Pulmonary artery endothelial cell (primary cell): Measurements from ENCODE around the gene RFT1. TPM values are rescaled to one million over a fixed set of nuclear protein-coding genes. Genes with fewer than 3 reads are reported as not detected.

Source experiments
- DNase-seq: peaks from one replicate; pipeline ENCODE4 v3.0.0-alpha.2; 2011; ENCODE audit warnings: low read depth, low spot score
- total RNA-seq: library from RNA; depleted of rRNA; stranded (reverse); fragments of >200 nt; gene quantifications from 2 replicates; pipeline ENCODE4 v1.2.3, GENCODE V29; 2014

The RFT1 gene
- total RNA-seq, 1 donor from 2014 or later = 25.3 TPM

DNA sequence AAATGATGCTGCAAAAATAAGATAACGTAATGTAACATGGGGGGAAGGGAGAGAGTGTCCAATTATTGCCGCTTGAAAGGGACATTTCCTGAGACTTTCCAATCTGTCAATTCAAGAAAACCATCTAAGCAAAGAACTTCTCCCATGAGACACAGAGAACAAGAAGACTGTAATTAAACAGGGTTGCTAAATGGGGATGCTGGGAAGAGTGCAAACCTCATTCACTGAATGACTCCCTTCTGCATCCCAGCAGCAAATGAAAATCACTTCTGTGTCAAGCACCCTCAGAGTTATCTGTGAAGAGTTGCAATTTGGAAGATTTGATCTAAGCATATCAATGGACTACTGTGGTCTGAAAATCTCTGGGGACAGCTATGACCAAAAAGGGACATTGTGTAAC lies 3.6 kb downstream of the RFT1 start:
- DNase-seq = no peak

DNA sequence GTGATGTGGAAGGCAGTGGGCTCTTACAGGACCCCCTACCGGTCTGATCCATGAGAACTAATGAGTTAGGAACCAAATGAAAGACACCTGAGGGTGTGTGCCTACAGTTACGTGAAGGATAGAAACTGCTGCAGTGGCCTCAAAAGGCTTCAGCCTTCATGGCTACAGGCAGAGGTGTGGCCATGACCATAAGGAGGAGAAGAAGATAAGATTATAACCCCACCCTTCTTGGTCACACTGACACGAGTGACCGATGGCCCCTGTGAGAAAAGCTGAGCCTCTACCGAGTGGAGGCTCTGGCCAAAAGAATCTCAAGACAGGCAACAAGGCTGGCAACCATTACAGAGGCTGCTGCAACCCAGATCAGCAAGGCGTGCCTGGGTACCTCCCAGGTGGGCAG lies 6.3 kb downstream of the RFT1 start:
- no peak for DNase-seq

DNA sequence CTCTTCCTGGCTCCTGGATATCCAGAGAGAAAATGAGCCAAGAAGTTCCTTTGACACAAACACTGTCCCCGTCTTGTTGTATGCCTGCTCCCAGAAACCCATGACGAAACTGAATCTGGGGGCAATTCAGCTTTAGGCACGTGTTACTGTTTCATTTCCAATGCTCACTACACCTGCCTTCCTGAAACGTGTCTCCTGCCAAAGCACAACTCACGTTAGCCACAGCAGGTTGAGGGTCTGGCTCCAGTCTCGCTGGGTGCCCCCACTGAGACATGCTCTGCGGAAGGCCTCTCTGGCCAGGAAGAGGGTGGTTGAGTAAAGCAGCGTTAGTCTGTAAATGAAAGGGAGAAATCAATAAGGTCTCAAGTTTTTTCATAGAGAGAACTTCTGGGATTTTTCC lies 6.7 kb downstream of the RFT1 start:
- DNase-seq = no peak

DNA sequence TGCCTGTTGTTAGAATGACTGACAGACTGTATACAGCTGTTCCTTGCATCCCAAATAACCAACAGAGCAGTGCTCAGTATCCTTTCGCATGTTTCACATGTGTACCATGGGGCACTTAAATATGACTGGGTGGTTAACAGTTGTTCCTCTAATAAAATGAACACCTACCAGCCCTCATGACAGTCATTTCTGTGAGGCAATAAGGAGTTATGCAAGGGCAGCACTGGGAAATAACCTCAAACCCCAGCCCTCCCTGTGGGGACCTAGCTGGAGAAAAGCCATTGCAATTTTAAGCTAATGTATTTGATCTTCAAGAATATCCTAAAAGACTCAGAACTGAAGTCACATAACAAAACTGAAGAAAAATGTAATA lies 7.3 kb downstream of the RFT1 start:
- DNase-seq = no peak

DNA sequence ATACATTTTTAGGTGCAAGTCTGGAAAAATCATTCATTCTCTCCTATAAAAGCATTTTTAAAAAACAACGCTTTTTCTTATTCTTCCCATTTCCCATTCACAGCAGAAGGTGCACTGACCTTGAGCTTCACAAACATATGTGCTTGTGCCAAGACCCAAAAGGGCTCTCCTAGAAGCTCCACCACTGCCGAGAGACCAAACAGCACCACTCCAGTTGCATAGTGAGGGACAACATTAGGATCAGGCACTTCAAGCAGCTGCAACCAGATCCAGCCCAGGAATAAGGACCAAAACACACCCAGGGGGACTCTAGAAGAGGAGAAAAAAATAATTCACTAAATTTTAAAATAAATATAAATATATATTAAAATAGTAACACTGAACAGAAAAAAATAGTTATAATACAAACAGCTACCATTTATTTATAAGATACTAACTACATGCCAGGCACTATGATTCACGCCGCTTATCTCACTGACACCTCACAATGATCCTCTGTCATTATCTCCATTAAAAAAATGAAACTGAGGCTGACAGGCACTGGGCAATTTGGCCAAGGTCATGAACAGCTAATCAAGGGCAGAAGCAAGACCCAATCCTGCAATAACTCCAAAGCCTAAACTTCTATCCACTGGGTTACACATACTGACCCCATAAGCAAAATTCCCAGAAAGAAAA lies 7.8 kb downstream of the RFT1 start:
- no peak for DNase-seq

DNA sequence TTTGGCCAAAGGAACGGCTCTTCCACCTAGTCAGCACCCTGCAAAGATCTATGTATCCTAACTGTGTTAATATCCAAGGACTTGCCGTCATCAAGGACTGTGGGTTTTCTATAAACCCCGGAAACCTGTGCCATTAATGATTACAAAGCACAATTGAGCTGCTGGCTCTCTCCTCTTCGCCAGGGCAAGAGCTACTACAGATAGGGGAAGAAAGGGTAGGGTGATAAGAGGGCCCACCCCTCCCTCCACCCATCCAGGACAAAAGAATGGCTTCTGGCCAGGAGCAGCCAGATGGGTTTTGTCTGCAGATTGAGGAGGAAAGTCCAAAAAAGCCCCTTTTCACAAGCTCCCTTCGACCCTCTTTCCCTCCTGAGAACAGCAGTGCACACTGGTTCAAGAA lies 9.9 kb downstream of the RFT1 start:
- DNase-seq = no peak

DNA sequence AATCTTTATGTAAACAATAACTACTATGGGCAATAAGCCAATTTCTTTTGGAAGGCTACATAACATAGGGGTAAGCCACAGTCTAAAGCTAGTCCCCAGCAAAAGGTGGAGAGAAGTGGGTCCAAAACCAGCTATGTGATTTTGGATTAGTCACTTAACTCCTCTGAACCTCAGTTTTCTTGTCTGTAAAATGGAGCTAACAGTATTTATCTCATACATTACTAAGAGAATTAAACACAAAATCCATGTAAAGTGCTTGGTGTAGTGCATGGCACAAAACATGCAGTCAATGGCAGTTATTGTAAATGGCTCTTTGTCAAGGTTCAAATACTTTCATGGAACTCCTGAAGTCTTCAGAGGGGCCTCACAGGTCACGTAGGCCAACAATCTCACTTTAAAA lies 13.3 kb downstream of the RFT1 start:
- no peak for DNase-seq

DNA sequence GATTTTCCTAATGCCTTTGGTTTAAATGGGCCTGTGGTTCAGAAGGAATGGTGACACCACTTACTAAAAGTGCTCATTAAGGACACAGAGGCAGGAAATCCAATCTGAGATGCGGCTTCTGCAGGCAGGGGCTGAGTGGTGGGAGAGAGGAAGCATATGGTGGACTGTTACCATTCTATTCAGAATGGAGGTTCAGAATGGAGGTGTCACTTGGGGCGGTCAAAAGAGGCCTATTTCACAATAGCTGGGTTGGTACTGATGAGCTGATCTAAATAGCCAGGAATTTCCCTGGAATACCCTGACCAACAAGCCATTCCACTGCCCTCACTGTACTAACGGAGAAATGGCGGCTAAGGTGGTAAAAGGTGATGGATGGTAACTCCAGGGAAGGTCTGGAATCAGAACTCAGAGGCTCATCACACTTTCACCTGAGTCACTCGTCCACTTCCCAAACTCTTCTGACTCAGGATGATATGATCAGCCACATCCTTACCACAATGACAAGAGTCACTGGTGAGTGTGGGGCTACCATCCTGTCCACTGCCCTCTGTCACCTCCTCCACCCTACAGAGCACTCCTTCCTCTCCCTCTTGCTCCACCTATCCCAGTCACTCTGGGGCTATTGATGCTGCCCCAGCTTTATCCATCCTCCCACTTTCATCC lies 15.7 kb downstream of the RFT1 start:
- DNase-seq = no peak

DNA sequence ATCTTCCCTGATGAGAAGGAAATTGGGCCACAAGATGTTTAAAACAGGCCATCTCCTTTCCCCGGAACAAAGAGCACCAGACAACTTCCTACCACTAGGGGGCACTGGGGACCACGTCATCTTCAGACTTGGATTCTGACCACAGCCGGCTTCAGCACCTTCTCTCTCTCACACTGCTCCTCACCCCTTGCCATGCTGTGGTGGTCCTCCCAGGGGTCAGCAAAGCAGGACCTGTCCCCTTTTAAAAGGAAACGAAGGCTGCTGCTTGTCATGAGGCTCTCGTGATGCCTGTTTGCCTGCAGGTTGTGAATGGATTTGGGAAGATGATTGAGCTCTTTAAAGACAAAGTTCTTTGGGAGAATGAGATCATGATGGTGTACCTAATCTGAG lies 16.2 kb downstream of the RFT1 start:
- peak; percentile 27 for DNase-seq

DNA sequence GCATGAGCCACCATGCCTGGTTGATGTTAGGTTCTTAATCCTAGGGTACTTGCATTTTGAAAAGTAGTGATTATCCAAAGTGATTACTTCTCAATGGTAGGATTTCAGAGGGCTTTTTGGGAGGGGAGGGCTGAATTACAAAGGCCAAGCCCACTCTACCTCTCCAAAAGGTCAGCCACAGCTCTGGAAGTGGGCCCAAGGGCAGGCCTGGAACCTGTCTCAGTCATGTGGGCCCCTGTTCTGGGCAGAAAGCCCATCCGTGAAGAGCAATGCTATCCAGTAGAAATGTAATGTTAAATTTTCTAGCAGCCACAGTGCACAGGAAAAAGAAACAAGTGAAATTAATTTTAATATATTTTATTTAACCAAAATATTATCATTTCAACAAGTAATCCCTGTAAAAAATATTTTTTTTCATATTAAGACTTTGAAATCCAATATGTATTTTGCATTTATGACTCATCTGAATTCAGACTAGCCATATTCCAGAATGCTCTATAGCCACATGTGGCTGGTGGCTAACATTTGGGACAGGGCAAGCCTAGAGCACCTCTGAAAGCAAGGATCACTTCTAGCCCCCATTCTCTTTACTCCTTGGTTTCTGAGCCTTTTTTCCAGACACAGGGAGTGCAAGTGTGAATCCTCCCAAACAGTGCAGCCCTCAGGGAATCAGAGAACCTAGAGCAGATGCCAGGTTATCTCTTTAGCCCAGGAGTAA lies 16.8 kb downstream of the RFT1 start:
- DNase-seq = no peak

DNA sequence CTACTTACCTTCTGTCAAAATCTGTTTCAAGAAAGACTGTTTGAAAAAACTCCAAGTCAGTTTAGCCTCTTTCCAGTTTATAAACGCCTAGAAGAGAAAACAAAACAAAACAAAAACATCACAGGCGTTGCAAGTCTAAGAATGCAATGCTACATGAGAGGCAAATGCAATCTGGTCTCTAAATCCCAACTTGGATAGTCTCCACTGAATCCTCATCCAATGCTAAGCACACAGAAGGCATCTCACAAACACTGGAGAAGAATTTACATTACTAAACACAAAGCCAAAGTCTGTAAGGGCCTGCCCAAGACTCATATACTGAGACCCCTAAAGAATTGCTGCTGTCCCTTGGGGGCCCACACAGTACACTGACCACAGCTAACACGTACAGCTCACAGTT lies 18.4 kb downstream of the RFT1 start:
- DNase-seq = no peak

DNA sequence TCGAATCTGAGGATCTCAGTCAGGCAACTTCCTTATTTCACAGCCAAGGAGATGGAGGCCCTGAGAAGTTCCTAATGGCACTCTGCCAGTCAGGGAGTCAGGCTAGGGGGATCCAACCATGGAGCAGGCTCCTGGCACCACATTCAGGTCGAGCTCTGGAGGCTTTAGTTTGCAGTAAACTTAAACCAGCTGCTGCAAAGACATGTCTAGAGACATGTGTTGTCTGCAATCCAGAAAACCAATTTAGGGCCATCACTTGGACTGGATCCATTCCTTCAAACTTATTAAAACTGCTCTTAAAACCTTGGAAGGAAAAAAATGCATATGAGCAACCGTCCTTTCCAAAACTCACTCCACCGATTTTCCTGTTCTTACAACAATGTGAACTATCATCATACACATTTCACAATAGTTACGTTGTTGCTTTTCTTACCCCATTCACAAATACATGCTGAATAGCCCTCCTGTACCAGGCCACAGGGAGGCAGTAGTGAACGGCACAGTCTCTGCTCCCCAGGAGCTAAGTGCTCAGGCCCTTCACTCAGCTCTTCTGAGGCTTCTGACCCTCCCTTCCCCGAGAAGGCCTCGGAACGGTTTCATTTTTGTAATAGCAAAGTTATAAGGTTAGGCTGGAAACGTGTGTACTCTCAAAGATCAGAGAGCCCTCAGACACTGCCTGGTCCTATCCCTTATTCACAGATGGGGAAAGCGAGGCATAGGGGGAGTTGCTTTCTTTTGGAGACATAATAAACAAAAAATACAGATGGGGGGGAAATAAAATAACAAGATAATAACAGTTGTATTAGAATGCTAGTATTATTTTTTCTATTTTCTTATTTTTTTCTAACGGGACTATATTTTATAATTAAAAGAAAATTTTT lies 20.1 kb downstream of the RFT1 start:
- no peak for DNase-seq

DNA sequence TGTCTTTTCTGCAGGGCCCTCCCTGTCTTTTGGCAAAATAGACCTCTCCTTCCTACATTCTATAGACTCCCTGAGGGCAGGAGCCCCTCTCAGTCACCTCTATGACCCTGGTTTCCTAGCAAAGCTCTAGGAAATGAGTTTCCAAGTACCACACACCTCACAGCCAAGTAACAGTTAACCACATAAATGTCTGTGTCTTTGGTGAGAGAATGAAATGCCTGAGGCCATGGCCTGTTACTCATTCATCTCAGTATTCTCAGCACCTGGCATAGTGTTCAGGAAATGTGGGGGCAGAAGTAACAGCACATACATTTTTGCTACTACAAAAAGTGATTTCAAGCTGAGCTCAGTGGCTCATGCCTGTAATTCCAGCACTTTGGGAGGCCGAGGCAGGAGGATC lies 21.0 kb downstream of the RFT1 start:
- peak; percentile 20 for DNase-seq

DNA sequence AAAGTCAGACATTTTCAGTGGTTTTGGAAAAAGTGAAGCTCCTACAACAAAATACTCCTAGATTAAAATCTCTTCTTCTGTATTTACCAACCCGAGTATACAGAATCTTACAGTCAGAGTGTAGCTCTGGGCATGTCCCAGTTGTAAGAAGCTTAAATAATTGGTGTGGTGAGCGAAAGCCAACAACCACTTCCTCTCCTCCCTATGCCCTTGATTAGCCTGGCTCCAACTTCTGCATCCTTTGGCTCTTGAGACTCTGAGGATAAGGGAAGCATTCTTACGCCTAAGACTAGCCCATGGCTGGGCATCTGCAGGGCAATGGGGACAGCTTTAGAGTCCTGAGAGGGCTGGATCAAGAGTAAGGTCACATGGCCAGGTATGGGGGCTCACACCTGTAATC lies 25.5 kb downstream of the RFT1 start:
- DNase-seq = no peak

DNA sequence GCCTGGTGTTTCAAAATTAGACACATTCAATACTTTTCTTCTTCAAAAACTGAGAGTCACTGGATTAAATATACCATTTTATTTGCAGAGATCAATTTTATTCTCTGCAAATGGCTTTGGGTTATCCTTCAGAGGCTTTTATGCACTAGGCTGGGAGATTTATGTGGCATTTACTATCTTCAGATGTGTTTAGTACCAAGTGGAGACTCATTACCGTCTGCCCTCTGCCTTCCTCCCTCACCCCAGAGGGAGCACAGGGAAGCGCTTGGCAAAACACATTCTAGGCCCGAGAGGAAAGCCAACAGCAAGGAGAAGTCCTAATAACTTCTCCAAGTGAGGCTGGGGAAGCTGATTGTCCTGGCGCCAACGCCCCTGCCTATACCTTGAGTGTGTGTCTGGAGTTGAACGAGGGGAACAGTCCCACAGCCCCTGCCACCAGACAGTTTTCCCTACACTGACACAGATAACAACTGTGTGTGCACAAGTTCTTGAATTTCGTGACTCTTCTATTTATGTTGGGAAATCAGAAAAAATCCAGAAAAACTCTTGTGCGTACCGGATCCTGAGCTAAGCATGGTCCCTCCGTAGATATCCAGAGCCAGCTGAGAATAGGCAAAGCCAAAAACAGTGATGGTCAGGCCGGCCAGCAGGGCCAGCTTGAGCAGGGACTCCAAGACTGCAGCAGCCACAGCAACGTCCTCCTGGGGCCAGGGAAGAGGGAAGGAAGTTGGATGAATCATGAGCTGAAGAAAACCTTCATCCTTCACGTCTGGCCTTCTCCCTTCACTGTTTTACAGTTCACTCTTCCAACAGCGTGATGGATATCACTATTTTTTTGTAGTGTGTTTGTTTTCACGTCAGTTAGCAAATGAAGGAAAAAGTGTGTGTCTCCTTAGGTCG lies 26.6 kb downstream of the RFT1 start:
- DNase-seq = peak; percentile 27

DNA sequence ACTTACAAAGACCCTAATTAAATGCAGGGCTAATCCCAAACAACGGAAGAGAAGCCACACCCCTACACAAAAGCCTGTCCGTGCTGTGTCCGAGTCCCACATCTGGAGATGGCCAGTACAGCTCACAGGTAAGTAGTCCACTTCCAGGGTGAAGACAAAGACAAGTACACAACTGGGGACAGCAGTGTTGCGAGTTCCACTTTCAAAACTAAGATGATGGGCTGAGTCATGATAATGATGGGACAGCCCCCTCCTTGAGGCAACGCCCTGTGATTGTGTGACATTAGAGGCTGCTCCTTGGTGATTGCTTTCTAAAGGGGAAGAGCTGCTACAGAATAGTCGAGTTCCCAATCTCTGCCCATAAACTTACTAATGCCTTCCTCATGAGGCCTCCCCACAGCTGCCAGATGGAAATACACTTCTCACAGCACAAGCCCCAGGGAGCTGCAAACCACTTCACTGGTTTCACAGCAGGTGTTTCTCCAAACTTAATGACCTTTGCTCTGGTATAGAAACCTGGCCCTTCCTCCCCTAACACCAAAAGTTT lies 27.6 kb downstream of the RFT1 start:
- no peak for DNase-seq

DNA sequence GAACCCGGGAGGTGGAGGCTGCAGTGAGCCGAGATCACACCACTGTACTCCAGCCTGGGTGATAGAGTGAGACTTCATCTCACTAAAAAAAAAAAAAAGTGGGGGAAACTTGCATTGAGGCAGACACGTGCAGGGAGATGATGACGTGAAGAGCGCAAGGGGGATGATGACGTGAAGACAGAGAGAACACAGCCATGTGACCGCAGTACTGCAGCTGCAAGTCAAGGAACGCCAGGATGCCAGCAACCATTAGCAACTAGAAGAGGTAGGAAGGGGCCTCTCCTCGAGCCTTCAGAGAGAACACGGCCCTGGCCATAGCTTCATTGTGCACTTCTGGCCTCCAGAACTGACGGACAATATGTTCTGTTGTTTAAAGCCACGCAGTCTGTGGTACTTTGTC lies 28.3 kb downstream of the RFT1 start:
- DNase-seq = no peak

DNA sequence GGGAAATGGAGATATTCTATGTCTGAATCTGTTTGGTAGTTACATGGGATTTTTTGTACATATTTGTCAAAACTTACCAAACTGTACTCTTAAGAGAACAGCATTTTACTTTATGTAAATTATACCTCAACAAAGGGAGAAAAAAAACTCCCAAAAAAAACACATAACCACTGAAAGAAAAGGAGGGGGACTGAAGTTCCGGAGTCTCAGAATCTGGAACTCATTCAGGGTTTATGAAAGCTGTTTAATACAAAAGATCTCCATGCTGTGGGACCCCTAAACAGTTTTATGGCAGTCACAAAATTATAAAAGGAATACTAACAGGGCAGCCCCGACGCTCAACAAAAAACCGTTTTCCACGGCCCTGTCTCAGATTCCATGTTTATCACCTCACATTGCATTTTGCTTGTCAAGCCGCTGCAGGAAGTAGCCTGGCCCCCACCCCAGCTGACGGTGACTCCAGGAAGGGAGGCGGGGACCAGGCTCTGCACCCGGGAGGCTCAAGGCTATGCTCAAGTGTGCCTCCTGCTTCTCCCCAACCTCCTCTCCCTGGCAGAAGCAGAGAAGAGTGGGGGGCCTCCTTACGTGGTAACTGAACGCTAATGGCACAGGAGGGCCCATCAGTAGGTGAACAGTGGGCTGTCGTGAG lies 29.3 kb downstream of the RFT1 start:
- DNase-seq = no peak

DNA sequence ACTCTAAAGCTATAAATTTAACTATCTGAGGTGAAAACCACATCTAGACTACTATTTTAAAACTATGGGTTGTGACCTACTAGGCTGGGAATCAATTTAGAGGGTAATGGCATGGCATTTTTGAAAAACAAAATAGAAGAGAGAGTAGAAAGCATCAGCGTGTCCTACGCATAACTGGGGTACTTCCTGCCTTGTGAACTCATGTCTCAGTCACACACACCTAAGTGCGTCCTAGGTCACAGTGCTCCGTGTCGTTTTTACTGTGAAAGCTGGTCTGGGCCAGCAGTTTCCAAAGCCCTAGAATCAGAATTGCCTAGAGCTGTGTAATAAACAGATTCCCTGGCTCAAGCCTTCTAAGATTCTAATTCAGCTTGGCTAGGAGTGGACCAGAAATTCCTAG lies 32.3 kb downstream of the RFT1 start:
- no peak for DNase-seq

DNA sequence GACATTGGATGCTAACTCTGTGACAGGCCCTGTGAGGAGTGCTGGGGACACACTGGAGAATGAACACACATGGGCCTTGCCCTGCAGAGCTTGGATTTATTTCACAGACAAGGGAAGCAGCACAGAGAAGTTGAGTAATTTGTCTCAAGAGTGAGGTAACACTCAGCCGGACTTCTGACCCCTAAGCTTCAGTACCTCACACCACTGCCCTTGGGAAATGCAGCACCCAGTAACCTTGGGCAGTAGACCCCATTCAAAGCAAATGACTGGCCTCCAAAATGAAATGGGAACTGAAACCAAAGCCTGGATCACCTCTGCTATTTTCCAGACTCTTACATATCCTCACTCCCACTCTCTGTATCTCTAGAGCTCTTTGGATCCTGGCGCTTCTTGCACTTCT lies 37.3 kb downstream of the RFT1 start:
- DNase-seq = no peak
